GM20000 (cell line): Measurements from ENCODE around the gene DENND2A.
"Not testable (repeated sequence)": the region's sequence is repeated elsewhere in the genome, so short reads cannot be mapped to it uniquely, and the experiment has no call there.

Source experiments
- DNase-seq: peaks from one replicate; pipeline ENCODE4 v3.0.0; 2012; ENCODE audit warnings: low spot score
- TF ChIP-seq, protein P1 (sequence below): IDR thresholded peaks from 2 replicates; pipeline ENCODE4 v1.5.1; 2012; ENCODE audit warnings: mild to moderate bottlenecking, control low read depth; ENCODE audit errors: extremely low read depth, missing control alignments

DENND2A gene

GRCh38 chr7:140650367-140650766 lies 9.8 kb upstream of the DENND2A start:
- TF ChIP-seq, protein P1, sequence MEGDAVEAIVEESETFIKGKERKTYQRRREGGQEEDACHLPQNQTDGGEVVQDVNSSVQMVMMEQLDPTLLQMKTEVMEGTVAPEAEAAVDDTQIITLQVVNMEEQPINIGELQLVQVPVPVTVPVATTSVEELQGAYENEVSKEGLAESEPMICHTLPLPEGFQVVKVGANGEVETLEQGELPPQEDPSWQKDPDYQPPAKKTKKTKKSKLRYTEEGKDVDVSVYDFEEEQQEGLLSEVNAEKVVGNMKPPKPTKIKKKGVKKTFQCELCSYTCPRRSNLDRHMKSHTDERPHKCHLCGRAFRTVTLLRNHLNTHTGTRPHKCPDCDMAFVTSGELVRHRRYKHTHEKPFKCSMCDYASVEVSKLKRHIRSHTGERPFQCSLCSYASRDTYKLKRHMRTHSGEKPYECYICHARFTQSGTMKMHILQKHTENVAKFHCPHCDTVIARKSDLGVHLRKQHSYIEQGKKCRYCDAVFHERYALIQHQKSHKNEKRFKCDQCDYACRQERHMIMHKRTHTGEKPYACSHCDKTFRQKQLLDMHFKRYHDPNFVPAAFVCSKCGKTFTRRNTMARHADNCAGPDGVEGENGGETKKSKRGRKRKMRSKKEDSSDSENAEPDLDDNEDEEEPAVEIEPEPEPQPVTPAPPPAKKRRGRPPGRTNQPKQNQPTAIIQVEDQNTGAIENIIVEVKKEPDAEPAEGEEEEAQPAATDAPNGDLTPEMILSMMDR = no peak
- DNase-seq = no peak

DNA sequence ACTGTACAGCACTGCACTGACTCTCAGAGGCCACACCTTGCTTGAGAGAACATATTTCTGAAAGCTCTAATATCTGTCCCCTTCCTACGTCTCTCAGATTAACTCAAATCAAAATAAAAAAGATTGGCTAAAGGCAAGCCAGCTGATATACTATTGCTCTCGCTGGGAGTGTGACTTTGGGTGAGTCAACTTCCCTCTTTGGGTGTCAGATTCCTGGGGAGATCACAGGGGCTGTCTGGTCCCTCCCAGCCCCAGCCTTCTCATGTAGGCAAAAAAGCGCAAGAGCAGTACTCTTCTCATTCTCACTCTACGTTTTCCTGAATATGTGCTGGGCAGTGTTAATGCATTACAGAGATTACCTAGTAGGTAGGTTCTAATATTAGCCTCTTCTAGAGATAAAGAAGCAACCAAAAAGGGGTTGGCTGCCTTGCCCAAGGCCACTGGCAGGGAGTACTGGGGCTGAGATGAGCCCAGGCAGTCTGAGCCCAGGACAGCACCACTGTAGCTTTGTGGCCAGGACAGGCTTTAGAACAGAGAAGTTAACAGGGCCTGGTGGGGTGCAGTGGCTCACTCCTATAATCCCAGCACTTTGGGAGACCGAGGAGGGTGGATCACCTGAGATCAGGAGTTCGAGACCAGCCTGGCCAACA lies 9.1 kb upstream of the DENND2A start:
- TF ChIP-seq, protein P1 = no peak
- no peak for DNase-seq

DNA sequence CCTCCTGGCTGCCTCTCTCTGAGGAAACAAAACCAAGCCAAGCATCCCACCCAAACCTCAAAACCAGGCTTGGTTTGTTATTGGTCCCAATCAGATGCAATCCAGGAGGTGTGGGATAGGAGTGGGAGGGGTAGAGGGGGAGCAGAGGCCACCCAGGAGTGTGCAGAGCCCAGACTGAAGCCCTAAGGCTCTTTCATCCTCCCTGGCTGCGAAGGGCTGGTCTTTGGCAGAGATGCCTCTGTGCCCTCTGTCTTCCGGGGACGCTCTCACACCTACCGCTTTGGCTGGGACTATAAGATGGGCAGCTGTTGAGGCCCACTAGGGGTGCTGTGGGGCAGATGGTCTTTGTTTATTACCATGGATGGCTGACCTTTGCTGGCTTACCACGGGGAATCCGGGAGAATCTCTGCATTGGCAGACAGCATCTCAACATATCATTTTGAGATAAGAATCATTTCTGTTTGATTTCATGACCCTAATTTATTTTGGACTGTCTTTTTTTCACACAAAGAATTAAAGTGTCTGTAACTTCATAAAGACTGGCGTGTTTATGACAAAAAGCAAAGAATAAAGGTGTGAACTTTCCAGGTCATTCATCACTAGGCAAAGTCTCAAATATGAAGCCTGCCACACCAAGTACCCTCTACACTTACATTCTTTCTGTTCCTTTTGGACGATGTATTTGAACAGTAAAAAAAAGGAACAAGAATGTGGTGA lies 6.5 kb upstream of the DENND2A start:
- TF ChIP-seq, protein P1 = peak; percentile 31
- DNase-seq = peak; percentile 62

DNA sequence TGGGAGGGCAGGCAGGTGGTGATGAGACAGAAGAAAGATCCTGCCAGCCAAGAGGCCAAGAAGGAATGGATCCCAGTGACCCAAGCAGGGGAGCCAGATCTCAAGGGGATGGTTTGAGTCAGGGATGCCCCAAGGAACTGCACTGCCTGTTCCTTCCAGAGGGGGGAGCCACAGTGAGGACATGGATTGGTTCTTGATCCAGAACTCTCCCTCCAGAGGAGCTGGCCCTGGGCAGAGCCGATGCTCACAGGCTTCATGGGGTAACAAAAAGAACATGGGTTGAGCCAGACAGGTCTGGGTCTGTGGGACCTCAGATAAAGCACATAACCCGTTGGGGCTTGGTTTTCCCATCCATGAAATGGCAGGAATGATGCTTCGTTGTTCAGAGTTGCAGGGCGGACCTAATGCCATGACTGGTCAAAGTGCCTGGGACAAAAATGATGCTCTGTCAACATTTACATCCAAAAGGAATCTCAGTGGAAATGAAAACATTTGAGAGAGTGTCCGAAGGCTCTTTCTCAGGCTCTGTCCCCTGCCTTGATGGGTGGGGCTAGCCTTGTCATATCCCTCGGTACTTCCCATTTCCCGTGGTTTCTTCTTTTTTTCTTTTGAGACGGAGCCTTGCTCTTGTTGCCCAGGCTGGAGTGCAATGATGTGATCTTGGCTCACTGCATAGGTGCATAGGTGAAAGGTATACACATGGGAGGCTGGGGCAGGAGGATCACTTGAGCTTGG lies 4.7 kb upstream of the DENND2A start:
- peak; percentile 37 for DNase-seq
- TF ChIP-seq, protein P1 = no peak

DNA sequence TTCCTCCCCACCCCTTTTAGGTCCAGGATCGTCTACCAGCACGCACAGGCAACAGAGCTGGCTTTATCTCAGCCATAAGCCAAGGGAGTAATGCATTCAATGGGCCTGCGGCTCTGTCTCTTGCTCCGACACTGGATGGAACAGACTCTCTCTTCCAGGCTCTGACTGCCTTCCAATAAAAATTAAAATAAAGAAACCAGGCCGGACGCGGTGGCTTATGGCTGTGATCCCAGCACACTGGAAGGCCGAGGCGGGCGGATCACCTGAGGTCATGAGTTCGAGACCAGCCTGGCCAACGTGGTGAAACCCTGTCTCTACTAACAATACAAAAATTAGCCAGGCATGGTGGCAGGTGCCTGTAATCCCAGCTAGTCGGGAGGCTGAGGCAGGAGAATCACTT lies 4.1 kb upstream of the DENND2A start:
- not testable (repeated sequence) for DNase-seq

DNA sequence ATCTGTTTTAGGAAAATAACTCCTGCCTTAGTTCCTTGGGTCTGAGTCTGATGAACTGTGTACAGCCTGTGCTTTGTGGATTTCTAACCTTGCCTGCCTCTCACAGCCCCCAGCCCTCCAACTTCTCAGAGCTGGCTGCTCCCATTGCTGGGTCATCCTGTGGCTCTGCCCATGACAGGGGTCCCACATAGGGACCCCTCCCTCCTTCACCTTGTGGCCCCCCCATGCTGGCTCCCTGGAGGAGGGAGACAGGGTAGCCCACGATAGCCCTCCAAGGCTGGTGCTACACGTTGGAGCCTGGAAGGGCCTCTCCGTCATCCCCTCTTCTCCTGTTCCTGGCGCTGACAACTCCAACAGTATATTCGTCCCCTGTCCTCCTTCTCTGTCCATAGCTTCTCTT lies 2.8 kb upstream of the DENND2A start:
- no peak for DNase-seq
- TF ChIP-seq, protein P1 = no peak

GRCh38 chr7:140641524-140642195 lies 1.0 kb upstream of the DENND2A start:
- TF ChIP-seq, protein P1 = no peak
- DNase-seq = no peak
